OCI-LY7 (cell line): ENCODE measurements around the gene ETFB.

Experiments
- CTCF ChIP-seq: fragments of 200-600 bp; sonication (generic); conservative IDR thresholded peaks from 2 replicates; pipeline ENCODE4 v1.5.1; 2014; ENCODE audit warnings: mild to moderate bottlenecking, antibody characterized with exemption, low read length, moderate library complexity, mixed read lengths
- EZH2phosphoT487 ChIP-seq: fragments of 200-600 bp; sonication (generic); IDR thresholded peaks from 2 replicates; pipeline ENCODE4 v1.6.1; 2018; ENCODE audit warnings: low read depth, borderline replicate concordance, mild to moderate bottlenecking, mixed run types, antibody characterized with exemption, low read length, moderate library complexity, mixed read lengths

- TF ChIP-seq EZH2phosphoT487 = no peak
- TF ChIP-seq CTCF = no peak
Measured at GRCh38 chr19:51318687-51319648, 47.2 kb downstream of the ETFB start.
